Omental fat pad (tissue), 4 donors: ENCODE data around the gene CAMKK1. TPM values are rescaled to one million over a fixed set of nuclear protein-coding genes. Genes with fewer than 3 reads are reported as not detected.

Experiments used
- ATAC-seq: fragments of 150-250 bp; one replicate; pipeline ENCODE4 v1.9.1; 2016; ENCODE audit warnings: mild to moderate bottlenecking, moderate library complexity; ENCODE audit not compliant: low FRiP score
- DNase-seq: peaks from one replicate; pipeline ENCODE4 v3.0.0-alpha.2; 2019; ENCODE audit warnings: low spot score
- total RNA-seq, 4 donors: library from RNA; depleted of rRNA; stranded (reverse); fragments of >200 nt; gene quantifications; one replicate each; pipeline ENCODE4 v1.1.0, GENCODE V29; 2016
- TF ChIP-seq, protein P1 (sequence below), 3 donors: fragments of 450-650 bp; IDR thresholded peaks; one replicate each; pipeline ENCODE4 v1.5.1; 2016 to 2017; ENCODE audit warnings: antibody characterized with exemption in 3 of 3, mild to moderate bottlenecking in 3 of 3, moderate library complexity in 2 of 3

The CAMKK1 gene
- total RNA-seq, 4 donors from 2014 or later, result 4.3 to 9.9 (median 8.2) TPM

DNA sequence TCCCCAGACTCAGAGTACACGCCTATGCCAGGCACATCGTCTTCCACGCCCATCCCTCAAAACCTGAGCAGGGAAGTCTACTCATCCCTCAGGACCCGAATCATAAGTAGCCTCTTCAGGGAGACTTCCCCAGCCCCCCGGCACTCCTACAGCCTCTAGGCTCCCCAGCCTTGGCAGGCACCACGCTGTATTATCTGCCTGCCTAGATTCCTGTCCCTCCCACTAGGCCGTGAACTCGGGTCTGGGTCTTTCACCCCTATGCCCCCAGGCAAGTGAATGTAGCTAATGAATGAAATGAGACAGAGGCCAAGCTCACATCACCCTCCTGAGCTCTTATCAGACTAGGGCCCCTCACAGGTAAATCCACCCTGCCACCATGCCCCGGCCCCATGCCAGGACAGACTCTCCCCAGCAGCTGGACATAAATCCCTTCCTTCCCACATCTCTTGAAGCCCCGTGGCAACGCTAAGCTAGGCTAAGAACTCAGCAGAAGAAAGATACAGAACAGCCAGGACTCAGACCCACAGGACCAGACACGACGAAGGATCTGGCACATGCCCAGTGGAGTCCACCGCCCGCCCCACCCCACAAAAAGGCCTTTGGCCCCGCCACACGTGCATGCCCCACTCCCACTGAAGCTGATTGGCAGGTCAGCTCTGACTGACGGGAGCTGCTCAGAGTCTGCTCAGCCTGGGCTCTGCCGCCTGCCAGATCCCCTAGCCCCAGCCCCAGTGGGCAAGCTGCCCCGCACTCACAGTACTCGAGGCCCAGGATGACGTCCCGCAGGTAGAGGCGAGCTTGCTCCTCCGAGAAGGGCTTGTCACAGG is 13.0 kb downstream of the CAMKK1 start:
- TF ChIP-seq, protein P1, sequence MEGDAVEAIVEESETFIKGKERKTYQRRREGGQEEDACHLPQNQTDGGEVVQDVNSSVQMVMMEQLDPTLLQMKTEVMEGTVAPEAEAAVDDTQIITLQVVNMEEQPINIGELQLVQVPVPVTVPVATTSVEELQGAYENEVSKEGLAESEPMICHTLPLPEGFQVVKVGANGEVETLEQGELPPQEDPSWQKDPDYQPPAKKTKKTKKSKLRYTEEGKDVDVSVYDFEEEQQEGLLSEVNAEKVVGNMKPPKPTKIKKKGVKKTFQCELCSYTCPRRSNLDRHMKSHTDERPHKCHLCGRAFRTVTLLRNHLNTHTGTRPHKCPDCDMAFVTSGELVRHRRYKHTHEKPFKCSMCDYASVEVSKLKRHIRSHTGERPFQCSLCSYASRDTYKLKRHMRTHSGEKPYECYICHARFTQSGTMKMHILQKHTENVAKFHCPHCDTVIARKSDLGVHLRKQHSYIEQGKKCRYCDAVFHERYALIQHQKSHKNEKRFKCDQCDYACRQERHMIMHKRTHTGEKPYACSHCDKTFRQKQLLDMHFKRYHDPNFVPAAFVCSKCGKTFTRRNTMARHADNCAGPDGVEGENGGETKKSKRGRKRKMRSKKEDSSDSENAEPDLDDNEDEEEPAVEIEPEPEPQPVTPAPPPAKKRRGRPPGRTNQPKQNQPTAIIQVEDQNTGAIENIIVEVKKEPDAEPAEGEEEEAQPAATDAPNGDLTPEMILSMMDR (IDR thresholded peaks at IDR 0.05), result no peak
- DNase-seq, result no peak
- ATAC-seq, result no peak

DNA sequence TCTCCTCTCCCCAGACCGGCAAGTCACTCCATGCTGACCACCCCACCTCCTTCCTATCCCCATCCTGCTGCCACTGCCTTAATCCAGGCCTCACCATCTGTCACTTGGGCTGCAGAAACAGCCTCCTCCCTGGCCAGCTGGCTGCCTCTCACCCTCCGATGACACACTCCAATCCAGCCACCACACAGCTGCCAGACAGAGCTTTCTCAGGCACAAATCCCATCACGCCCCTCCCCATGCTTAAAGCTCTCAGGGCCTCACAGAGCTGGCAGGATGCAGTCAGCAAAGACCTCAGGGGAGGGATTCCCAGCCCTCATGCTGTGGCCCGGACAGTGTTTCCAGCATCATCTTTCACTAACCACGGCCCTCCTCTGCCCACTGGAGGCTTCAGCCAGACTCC is 13.7 kb downstream of the CAMKK1 start:
- no peak for DNase-seq
- peak; percentile 11 for ATAC-seq
- TF ChIP-seq, protein P1 (IDR thresholded peaks at IDR 0.05), result no peak

DNA sequence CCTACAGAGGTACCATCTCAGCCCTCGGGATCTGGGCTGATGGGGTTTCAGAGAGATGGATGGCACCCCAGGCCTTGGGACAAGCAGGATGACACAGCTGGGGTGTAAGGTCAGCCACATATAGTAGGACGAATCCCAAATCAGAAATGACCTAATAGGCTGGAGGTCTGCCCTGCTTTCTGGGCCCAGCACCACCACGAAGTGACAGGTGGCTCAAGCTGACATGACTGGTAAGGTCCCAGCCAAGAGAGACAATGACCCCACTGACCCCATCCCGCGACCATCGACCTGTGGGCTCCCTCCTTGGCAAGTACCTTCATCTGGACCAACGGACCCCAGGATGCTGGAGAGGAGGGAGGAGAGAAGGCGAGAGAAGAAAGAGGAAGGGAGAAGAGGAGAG is 15.6 kb downstream of the CAMKK1 start:
- TF ChIP-seq, protein P1 (IDR thresholded peaks at IDR 0.05), result no peak
- DNase-seq (no peak), ATAC-seq (no peak)

DNA sequence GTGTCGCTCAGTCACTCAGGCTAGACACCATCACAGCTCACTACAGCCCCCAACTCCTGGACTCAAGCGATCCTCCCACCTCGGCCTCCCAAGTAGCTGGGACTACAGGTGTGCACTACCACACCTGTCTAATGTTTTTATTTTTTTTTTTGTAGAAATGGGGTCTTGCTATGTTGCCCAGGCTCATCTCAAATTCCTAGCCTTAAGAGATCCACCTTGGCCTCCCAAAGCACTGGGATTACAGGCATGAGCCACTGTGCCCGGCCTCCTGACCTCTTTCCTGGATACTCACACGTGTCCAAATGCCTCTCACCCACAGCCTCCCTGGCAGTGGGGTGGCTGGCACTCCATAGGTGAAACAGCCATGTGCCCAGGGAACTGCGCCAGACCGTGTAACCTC is 17.5 kb downstream of the CAMKK1 start:
- no peak for DNase-seq
- TF ChIP-seq, protein P1 (IDR thresholded peaks at IDR 0.05), result no peak
- no peak for ATAC-seq

DNA sequence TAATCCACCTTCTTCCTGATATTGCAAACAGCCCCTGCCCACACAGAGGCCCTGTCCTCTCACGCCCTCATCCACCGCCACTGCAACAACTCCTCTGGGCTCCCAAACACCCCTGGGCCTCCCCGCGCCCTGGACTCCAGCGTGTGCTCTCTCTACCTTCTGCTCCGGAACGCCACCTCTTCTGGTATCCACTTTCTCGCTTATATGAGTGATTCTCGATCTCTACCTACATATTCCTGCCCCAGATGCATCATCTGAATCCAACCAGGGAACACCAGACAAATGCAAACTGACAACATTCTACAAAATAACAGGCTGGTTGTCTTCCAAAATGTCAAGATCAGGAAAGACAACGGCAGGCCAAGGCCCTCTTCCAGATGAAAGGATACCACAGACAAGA is 19.0 kb downstream of the CAMKK1 start:
- ATAC-seq (no peak), DNase-seq (no peak)
- TF ChIP-seq, protein P1 (IDR thresholded peaks at IDR 0.05), result no peak

DNA sequence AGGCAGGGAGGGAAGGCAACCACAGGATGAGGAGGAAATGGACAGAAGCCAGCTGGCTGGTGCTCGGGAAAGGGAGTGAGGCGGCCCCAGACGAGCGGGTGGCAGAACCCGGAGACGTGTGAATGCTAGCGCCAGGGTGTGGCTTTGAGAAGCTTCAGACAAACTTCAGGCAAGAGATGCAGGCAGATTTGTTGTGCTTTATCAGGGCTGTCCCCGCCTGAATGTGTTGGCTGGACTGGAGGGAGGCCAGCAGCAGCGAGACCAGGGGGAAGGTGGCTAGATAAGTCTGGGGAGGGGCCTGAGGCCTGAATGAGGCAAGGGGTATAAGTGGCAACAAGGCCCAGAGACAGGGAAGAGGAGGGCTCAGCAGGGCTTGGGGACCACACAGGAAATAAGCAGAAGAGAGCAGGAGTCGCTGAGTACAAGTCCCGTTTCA is 22.0 kb downstream of the CAMKK1 start:
- ATAC-seq (no peak), DNase-seq (no peak)
- TF ChIP-seq, protein P1 (IDR thresholded peaks at IDR 0.05), result no peak

DNA sequence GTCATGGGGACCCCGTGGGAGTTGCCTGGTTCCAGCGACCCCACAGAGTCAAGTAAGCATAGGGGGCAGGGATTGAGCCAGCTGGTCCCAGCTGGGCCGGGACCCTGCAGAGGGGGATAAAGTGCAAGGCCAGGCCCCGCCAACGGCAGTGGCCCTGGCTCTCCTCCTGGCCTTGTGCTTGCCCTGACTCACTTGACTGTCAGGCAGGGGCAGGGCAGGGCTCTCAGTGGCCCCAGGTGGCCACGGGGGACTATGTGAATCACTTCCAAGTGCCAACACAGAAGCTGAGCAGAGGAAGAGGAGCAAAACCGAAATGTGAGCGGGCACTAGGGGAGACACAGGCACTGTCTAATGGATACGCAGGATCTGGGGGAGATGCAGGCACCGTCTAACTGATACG is 25.2 kb downstream of the CAMKK1 start:
- no peak for ATAC-seq
- TF ChIP-seq, protein P1 (IDR thresholded peaks at IDR 0.05), result no peak
- no peak for DNase-seq
